B cell (primary cell): Measurements from ENCODE around the gene SOX18. TPM values are rescaled to one million over a fixed set of nuclear protein-coding genes. Genes with fewer than 3 reads are reported as not detected.
A peak's percentile ranks its signal among the peaks of the same experiment; 100 is the strongest.

ENCODE experiments used
- ATAC-seq: fragments of 200-7000 bp; cut with Tn5 transposase; one replicate; pipeline ENCODE4 v1.10.0; 2021; ENCODE audit warnings: low read depth, mild to moderate bottlenecking, moderate number of reproducible peaks, moderate library complexity
- CTCF ChIA-PET: fragments of 350-600 bp; sonication (Branson Sonifier 250); formaldehyde crosslinking; loops from one replicate; lab custom pipeline; 2021; ENCODE audit warnings: antibody characterized with exemption, inconsistent platforms; lab: Charles Lee
- POLR2A ChIA-PET: fragments of 350-600 bp; sonication (Branson Sonifier 250); formaldehyde crosslinking; loops from one replicate; lab custom pipeline; 2021; ENCODE audit warnings: antibody characterized with exemption; lab: Charles Lee
- DNase-seq: peaks from one replicate; pipeline ENCODE4 v3.0.0; 2013
- H2AFZ ChIP-seq: 2 replicates; pipeline ENCODE4 v1.6.1; 2012; ENCODE audit warnings: mild to moderate bottlenecking, low read depth, low read length; ENCODE audit not compliant: insufficient read depth, poor library complexity, severe bottlenecking
- H3K27ac ChIP-seq, 2 donors: 1 replicate in 1 of 2; 2 replicates in 1 of 2; pipeline ENCODE4 v1.5.1; 2012 to 2013; ENCODE audit warnings: low read length in 2 of 2, mild to moderate bottlenecking in 2 of 2, moderate library complexity in 1 of 2
- H3K27me3 ChIP-seq, 4 experiments: fragments of 200-600 bp in 1 of 4; sonication (generic) in 1 of 4; replicated peaks in 1 of 4; 1 replicate in 2 of 4; 2 replicates in 2 of 4; pipeline versions ENCODE4 v1.6.1 to v1.7.0; 2013 to 2016; ENCODE audit warnings: low read length in 3 of 4, mild to moderate bottlenecking in 2 of 4, mixed read lengths in 1 of 4, moderate library complexity in 1 of 4; ENCODE audit not compliant: insufficient read depth in 4 of 4, control insufficient read depth in 3 of 4; ENCODE audit errors: control extremely low read depth in 1 of 4
- H3K36me3 ChIP-seq, 2 experiments: replicated peaks in 1 of 2; 1 replicate in 1 of 2; 2 replicates in 1 of 2; pipeline versions ENCODE4 v1.6.1 to v1.7.1; 2013; ENCODE audit warnings: low read length in 1 of 2; ENCODE audit not compliant: insufficient read depth in 2 of 2, control insufficient read depth in 1 of 2; ENCODE audit errors: control extremely low read depth in 1 of 2, extremely low read depth in 1 of 2
- H3K4me1 ChIP-seq, 2 donors: fragments of 200-600 bp in 1 of 2; sonication (generic) in 1 of 2; 1 replicate in 1 of 2; 2 replicates in 1 of 2; pipeline versions ENCODE4 v1.5.1 to v1.6.1; 2013 to 2017; ENCODE audit warnings: low read length in 2 of 2; ENCODE audit not compliant: control insufficient read depth in 2 of 2, insufficient read depth in 2 of 2
- H3K4me2 ChIP-seq: replicated peaks from 2 replicates; pipeline ENCODE3; 2012; ENCODE audit warnings: mild to moderate bottlenecking, low read depth, low read length; ENCODE audit not compliant: poor library complexity, severe bottlenecking
- H3K4me3 ChIP-seq, 5 experiments: fragments of 200-600 bp in 1 of 5; sonication (generic) in 1 of 5; 1 replicate in 3 of 5; 2 replicates in 2 of 5; pipeline versions ENCODE4 v1.5.1 to v1.7.0; 2011 to 2016; ENCODE audit warnings: low read length in 4 of 5, mild to moderate bottlenecking in 4 of 5, low read depth in 2 of 5, control low read depth in 1 of 5, moderate library complexity in 1 of 5; ENCODE audit not compliant: insufficient read depth in 1 of 5; ENCODE audit errors: control extremely low read depth in 1 of 5, extremely low read depth in 1 of 5
- H3K79me2 ChIP-seq: fragments of 200-600 bp; sonication (generic); one replicate; pipeline ENCODE4 v1.6.0; 2016; ENCODE audit warnings: low read length; ENCODE audit not compliant: control insufficient read depth, insufficient read depth
- H3K9ac ChIP-seq: fragments of 200-600 bp; sonication (generic); 2 replicates; pipeline ENCODE4 v1.6.1; 2017; ENCODE audit warnings: mild to moderate bottlenecking, low read length, moderate library complexity
- H3K9me3 ChIP-seq, 3 donors: one replicate each; pipeline versions ENCODE4 v1.6.1 to v1.7.1; 2013; ENCODE audit warnings: low read length in 2 of 3; ENCODE audit not compliant: control insufficient read depth in 2 of 3, insufficient read depth in 1 of 3; ENCODE audit errors: control extremely low read depth in 1 of 3
- H4K20me1 ChIP-seq: 2 replicates; pipeline ENCODE4 v1.6.0; 2012; ENCODE audit warnings: mild to moderate bottlenecking, low read length; ENCODE audit not compliant: insufficient read depth, control insufficient read depth, poor library complexity, severe bottlenecking
- H3K27ac Mint-ChIP-seq: one replicate; pipeline ENCODE4 v1.8.0; 2021; ENCODE audit warnings: mixed read lengths
- H3K27me3 Mint-ChIP-seq: one replicate; pipeline ENCODE4 v1.8.0; 2021; ENCODE audit warnings: mixed read lengths
- H3K4me1 Mint-ChIP-seq: one replicate; pipeline ENCODE4 v1.8.0; 2021; ENCODE audit warnings: mixed read lengths
- H3K4me3 Mint-ChIP-seq: one replicate; pipeline ENCODE4 v1.8.0; 2021; ENCODE audit warnings: mixed read lengths
- H3K9me3 Mint-ChIP-seq: one replicate; pipeline ENCODE4 v1.8.0; 2022; ENCODE audit warnings: mixed read lengths; ENCODE audit not compliant: insufficient read depth
- EZH2 ChIP-seq: IDR thresholded peaks from 2 replicates; pipeline ENCODE4 v1.6.1; 2012; ENCODE audit warnings: borderline replicate concordance, low read depth, mild to moderate bottlenecking, moderate library complexity, low read length; ENCODE audit not compliant: insufficient read depth, poor library complexity, severe bottlenecking
- WGBS: methylation state at CpG from one replicate; pipeline ENCODE4 v1.1.5; 2013; ENCODE audit warnings: missing lambda C conversion rate; ENCODE audit not compliant: insufficient coverage; 5-methylcytosine and 5-hydroxymethylcytosine counted together
- intact Hi-C: fragments of 100-400 bp; cut with micrococcal nuclease; formaldehyde crosslinking; loops from one replicate; pipeline ENCODE4 v1.10.0; 2022
- polyA plus RNA-seq: library from polyadenylated mRNA; depleted of rRNA; stranded (reverse); fragments of >200 nt; gene quantifications from 2 replicates; pipeline ENCODE4 v1.2.3, GENCODE V29; 2012
- total RNA-seq, 2 donors: library from RNA; stranded (reverse); fragments of 120-200 nt in 1 of 2; gene quantifications; 1 replicate in 1 of 2; 2 replicates in 1 of 2; pipeline versions ENCODE4 v1.2.3 to v1.2.4, GENCODE V29; 2013 to 2022
- TF ChIP-seq, protein P1 (sequence below): fragments of 200-600 bp; IDR thresholded peaks from one replicate; pipeline ENCODE4 v1.8.0; 2022; ENCODE audit warnings: antibody characterized with exemption, mild to moderate bottlenecking

SOX18 gene
- total and polyA plus RNA-seq, 2 donors (not counting 1 experiment from before 2014, with no cell fraction given), result not detected

DNA sequence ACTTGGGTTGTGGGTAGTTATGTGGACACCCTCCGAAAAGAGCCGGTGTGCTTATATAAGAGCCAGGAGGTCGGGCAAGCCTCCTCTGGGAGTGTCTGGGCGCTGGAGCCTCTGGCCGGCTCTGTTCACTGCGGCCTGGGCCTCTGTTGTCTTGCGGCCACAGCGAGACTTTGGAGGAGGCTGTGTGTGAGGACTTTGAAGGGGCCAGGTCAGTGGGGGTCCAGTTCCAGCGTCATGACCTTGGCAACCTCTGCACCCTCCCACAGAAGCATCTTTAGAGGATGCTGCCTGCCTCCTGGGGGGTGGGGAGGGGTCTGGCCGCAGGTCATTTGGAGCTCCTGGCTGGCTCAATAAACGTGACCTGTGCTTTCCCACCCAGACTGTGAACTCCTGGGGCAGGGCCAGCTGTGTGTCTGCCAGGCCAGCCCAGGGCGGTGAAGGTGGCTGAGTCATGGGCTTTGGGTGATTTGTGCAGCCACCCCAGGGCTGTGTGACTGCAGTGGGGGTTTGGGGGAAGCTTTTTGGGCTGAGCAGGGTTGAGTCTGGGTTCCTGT lies 14.8 kb upstream of the SOX18 start:
- peaks cover 45% of the 10 kb centered on the region for H3K4me1 Mint-ChIP-seq
- H3K27me3 Mint-ChIP-seq, result no peaks in the 10 kb centered on the region

More for the DNA sequence above, 14.8 kb upstream of the SOX18 start:
- H3K4me3 Mint-ChIP-seq, result peak overlapping the region; percentile 88
- no peaks in the 10 kb centered on the region for H3K9me3 Mint-ChIP-seq
- no peak for ATAC-seq
- Histone ChIP-seq H3K4me1 (peaks cover 49 to 67% of the 10 kb centered on the region in 2 donors), H3K36me3 (no peaks in the 10 kb centered on the region), H3K79me2 (peaks cover 18% of the 10 kb centered on the region), H3K9me3 (no peaks in the 10 kb centered on the region), H3K27me3 (no peaks in the 10 kb centered on the region), H3K9ac (peak overlapping the region; percentile 83), H2AFZ (no peak overlapping the region), H3K27ac (no peak overlapping the region), H3K4me3 (peak overlapping the region in 1 of 5 experiments; percentile 79), H4K20me1 (peaks cover 6% of the 10 kb centered on the region), H3K4me2 (peak overlapping the region; percentile 98)
- WGBS, result 77% methylated on average over 10 of the region's 12 CpGs
- intact Hi-C loops, result loop anchor here (5.0 kb wide), 2 partner anchors 357 to 407 kb away; partner anchors contain the start of genes ARFRP1, RTEL1 and ZGPAT
- H3K27ac Mint-ChIP-seq, result peak overlapping the region; percentile 84
- POLR2A ChIA-PET, result interaction anchor here (0.8 to 4.2 kb wide), 4 partner anchors 14 to 46 kb away, joined by 3 to 55 read pairs (median 3); partner anchors contain the start of genes OPRL1 and RGS19
- TF ChIP-seq, protein P1, sequence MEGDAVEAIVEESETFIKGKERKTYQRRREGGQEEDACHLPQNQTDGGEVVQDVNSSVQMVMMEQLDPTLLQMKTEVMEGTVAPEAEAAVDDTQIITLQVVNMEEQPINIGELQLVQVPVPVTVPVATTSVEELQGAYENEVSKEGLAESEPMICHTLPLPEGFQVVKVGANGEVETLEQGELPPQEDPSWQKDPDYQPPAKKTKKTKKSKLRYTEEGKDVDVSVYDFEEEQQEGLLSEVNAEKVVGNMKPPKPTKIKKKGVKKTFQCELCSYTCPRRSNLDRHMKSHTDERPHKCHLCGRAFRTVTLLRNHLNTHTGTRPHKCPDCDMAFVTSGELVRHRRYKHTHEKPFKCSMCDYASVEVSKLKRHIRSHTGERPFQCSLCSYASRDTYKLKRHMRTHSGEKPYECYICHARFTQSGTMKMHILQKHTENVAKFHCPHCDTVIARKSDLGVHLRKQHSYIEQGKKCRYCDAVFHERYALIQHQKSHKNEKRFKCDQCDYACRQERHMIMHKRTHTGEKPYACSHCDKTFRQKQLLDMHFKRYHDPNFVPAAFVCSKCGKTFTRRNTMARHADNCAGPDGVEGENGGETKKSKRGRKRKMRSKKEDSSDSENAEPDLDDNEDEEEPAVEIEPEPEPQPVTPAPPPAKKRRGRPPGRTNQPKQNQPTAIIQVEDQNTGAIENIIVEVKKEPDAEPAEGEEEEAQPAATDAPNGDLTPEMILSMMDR, result no peak
- TF ChIP-seq EZH2, result no peak
- CTCF ChIA-PET, result interaction anchor here (0.7 to 3.2 kb wide), 4 partner anchors 10 to 24 kb away, joined by 3 to 12 read pairs (median 4); partner anchors contain the start of genes LKAAEAR1 and RGS19
- DNase-seq, result no peak
